WI38 (cell line): ENCODE measurements around the gene MCAM.

ENCODE experiments used
- H3K4me3 ChIP-seq: 2 replicates; pipeline ENCODE4 v1.5.1; 2011; ENCODE audit warnings: low read depth, mild to moderate bottlenecking, control low read depth, low read length
- TF ChIP-seq, protein P1 (sequence below): IDR thresholded peaks from 2 replicates; pipeline ENCODE4 v1.5.1; 2012; ENCODE audit warnings: low read depth, mild to moderate bottlenecking, control low read depth, low read length

MCAM gene

DNA sequence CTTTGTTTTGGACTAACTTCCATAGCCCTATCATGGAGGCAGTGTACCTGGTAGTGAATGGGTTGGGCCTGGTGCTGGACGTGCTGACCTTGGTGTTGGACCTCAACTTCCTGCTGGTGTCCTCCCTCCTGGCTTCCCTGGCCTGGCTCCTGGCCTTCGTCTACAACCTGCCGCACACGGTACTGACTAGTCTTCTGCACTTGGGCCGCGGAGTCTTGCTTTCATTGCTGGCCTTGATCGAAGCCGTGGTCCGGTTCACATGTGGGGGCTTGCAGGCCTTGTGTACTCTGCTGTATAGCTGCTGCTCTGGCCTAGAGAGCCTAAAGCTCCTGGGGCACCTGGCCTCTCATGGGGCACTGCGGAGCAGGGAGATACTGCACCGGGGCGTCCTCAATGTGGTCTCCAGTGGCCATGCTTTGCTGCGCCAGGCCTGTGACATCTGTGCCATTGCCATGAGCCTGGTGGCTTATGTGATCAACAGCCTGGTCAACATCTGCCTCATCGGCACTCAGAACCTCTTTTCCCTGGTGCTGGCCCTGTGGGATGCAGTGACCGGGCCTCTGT lies 18.2 kb upstream of the MCAM start:
- TF ChIP-seq, protein P1, sequence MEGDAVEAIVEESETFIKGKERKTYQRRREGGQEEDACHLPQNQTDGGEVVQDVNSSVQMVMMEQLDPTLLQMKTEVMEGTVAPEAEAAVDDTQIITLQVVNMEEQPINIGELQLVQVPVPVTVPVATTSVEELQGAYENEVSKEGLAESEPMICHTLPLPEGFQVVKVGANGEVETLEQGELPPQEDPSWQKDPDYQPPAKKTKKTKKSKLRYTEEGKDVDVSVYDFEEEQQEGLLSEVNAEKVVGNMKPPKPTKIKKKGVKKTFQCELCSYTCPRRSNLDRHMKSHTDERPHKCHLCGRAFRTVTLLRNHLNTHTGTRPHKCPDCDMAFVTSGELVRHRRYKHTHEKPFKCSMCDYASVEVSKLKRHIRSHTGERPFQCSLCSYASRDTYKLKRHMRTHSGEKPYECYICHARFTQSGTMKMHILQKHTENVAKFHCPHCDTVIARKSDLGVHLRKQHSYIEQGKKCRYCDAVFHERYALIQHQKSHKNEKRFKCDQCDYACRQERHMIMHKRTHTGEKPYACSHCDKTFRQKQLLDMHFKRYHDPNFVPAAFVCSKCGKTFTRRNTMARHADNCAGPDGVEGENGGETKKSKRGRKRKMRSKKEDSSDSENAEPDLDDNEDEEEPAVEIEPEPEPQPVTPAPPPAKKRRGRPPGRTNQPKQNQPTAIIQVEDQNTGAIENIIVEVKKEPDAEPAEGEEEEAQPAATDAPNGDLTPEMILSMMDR: no peak

GRCh38 chr11:119334174-119334930 lies 17.4 kb upstream of the MCAM start, which contains the start of gene RNF26:
Gene RNF26 (plus strand): TSS chr11:119334527. CDS start chr11:119335123, 596 bp downstream.
- TF ChIP-seq, protein P1: no peak
- peak within 1 kb of the TSS; percentile 89 for H3K4me3 ChIP-seq

More for the DNA sequence above, 18.2 kb upstream of the MCAM start:
- H3K4me3 ChIP-seq: peak overlapping the region; percentile 89

DNA sequence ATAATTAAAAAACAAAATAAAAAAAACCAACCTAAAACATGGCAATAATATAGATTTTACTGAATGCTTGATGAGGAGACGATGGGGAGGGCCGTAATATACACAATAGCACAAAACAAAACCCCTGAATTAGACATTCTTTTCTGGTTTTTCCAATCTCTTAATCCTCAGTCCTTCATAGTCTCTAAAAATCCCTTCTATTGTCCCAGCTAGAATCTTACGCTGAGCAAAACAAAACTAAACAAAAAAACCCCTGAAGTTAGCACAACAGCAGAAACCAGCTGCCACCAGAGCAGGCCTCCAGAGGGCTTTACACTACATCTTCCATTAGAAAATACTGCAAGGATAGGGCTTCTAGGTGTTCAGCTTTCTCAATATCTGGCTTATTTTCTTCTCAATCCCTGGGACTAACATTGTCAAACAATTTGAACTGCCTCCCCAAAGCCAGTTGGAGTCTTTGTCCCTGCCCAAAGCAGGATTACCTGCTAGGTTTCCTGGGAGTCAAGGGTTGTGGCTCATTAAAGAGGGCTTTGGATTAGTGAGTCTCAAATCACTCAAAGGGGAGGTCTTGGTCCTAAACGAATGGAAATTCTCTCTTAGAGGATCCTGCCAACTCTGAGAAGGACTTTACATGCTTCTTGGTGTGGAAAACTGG lies 15.3 kb upstream of the MCAM start:
- TF ChIP-seq, protein P1: no peak
- H3K4me3 ChIP-seq: no peak overlapping the region

DNA sequence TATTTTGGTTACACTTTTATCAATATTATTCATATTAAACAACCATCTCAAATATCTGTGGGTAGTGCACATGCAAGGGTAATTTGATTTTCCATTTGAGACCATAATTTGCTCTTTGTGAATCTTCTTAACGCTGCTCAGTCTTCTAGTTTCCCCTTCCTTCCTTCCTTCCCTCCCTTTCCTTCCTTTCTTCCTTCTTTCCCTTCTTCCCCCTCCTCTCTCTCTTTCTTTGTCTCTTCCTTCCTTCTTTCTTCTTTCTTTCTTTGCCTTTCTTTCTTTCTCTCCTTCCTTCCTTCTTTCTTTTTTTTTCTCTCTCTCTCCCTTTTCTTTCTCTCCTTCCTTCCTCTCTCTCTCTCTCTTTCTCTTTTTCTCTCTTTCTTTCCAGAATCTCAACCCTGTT lies 13.3 kb upstream of the MCAM start:
- TF ChIP-seq, protein P1: no peak
- no peak overlapping the region for H3K4me3 ChIP-seq

DNA sequence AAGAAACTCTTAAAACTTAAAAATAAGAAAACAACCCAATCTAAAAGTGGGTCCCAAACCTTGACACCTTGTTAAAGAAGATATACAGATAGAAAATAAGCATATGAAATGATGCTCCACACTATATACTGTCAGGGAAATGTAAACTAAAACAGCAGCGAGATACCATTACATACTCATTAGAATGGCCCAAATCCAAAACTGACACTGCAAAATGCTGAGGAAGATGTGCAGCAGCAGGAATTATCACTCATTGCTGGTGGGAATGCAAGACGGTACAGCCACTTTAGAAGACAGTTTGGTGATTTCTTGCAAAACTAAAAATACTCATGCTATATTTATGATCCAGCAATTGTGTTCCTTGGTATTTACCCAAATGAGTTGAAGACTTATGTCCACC lies 12.4 kb upstream of the MCAM start:
- no peak overlapping the region for H3K4me3 ChIP-seq
- TF ChIP-seq, protein P1: no peak

DNA sequence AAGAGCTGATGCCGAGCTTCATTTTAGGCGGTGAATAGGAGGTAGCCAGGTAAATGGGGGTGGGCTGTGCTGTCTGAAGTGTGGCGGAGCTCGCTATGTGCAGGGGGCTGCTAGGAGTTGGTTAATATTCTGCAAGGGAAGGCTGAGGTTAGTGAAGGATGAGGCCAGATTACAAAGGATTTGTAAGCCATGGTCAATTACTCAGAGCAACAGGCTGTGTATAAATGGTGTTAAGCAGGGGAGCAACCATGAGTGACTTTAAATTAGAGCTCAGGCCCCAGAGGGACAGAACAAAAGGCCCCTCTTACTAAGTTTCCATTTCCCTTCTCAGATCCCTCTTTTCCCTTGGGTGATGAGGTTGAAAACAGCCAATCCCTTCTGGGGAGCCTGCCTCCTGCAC lies 7.3 kb upstream of the MCAM start:
- H3K4me3 ChIP-seq: no peak overlapping the region
- TF ChIP-seq, protein P1: no peak

DNA sequence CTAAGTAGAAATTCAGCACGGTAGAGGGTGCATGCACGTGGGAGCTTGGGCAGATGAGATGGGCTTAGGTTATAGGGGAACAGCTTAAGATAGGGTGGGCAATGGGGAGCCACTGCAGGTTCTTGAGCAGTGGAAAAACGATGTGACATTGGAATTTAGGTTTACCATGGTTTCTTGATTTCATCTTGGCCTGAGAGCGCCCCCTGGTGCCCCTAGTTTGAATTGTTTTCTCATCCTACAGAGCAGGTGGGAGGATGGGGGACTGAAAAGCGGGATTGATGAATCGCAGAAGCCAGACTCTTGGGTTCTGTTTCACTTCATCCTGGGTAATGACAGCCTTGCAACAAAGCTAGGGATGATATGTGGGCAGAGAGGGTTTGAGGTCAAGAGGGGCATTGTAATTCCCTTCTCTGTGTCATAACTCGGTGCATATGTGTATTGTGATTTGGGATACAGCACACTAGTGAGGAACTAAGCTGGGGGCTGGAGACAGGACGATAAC lies 6.7 kb upstream of the MCAM start:
- TF ChIP-seq, protein P1: peak; percentile 67

More for the DNA sequence above, 6.7 kb upstream of the MCAM start:
- H3K4me3 ChIP-seq: no peak overlapping the region
